Measurements from ENCODE around the gene ADAMTS3. TPM values are rescaled to one million over a fixed set of nuclear protein-coding genes. Genes with fewer than 3 reads are reported as not detected.

The ADAMTS3 gene
- total RNA-seq, 1 experiment from 2014 or later, result 2.2 TPM

DNA sequence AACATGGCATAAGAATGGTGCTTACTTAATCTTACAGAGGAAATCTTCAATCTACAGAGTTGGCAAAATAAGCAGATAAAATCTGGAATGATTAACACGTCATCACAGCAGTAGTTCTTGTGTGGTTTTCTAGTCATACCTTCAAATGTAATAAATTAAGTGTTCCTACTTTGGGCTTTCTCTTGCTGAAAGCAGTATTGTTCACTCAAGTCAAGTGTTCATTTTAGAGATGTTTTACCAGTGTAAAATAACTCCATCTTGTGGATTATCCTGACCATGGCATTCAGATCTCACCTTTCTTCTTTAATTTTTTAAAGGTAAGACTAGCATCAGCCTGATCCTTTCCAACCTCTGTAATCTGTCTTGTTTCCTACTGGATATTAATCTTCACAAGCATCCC lies 72.9 kb downstream of the ADAMTS3 start:
- DNase-seq (ENCODE audit: low read depth), result no peak
- in situ Hi-C loops (cut with HindIII; ENCODE audit: low pct_unique_long_range_greater_than_20kb, low sequenced_read_pairs), result no loop called here

DNA sequence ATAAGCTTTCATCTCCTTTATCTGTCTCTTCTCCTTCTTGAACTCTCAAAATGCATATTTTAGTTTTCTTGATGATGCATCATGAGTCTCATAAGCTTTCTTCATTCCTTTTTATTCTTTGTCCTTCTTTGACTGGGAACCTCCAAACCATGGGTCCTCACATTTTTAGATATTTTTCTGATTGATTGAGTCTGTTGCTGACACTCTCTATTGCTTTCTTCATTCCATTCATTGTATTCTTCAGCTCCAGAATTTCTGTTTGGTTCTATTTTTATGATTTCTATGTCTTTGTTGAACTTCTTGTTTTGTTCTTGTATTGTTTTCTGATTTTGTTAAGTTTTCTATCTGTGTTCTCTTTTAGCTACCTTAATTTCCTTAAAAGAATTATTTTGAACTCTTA lies 74.9 kb downstream of the ADAMTS3 start:
- in situ Hi-C loops (cut with HindIII; ENCODE audit: low pct_unique_long_range_greater_than_20kb, low sequenced_read_pairs), result no loop called here

DNA sequence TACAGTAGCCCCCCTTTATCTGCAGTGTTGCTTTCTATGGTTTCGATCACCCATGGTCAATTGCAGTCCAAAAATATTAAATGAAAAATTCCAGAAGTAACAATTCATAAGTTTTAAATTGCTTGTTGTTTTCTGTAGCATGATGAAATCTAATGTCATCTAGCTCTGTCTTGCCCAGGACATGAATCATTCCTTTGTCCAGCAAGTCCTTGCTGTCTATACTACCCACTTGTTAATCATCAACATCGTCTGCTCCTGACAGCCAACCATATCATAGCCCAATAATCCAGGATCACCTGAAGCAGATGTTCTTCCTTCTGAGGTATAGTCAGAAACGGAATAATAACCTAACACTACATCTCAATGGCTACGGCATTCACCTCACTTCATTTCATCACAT lies 79.8 kb downstream of the ADAMTS3 start:
- in situ Hi-C loops (cut with HindIII; ENCODE audit: low pct_unique_long_range_greater_than_20kb, low sequenced_read_pairs), result no loop called here
- peak; percentile 30 for DNase-seq (ENCODE audit: low read depth)

More for the DNA sequence above, 74.9 kb downstream of the ADAMTS3 start:
- no peak for DNase-seq (ENCODE audit: low read depth)

DNA sequence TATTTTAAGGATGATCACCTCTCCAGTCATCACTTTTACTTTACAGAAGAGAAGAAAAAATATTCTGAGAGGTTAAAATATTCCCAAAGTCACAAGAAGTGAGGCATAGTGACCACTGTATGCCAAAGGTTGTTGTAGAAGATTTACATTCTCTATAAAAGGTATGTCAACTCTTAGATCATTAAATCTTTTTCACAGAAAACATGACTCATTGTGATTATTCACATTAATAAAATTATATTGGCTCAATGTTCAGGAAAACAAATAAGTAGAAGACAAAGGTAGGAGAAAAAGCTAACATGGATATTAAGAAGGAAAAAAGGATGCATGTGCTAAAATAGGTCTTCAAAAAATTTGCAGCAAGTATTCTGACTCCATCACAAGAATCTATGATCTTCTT lies 82.0 kb downstream of the ADAMTS3 start:
- in situ Hi-C loops (cut with HindIII; ENCODE audit: low pct_unique_long_range_greater_than_20kb, low sequenced_read_pairs), result no loop called here
- no peak for DNase-seq (ENCODE audit: low read depth)

DNA sequence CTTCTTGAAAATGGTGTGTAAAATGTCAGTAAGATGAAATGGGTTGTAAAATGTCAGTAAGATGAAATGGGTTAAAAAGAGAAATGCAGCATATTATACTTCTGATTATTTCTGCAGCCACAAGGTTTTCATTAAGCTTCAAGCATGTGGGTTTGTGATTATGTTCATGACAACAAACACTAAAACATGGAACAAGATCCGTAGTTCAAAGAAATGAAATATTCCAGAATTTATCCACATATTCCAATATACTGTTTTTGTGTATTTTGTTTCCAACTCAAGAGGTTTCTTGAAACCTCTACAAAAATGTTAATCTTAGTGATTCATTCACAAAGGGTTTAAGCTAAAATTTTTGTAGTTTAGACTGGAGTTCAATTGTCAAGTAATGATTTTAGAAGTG lies 84.0 kb downstream of the ADAMTS3 start:
- in situ Hi-C loops (cut with HindIII; ENCODE audit: low pct_unique_long_range_greater_than_20kb, low sequenced_read_pairs), result no loop called here

DNA sequence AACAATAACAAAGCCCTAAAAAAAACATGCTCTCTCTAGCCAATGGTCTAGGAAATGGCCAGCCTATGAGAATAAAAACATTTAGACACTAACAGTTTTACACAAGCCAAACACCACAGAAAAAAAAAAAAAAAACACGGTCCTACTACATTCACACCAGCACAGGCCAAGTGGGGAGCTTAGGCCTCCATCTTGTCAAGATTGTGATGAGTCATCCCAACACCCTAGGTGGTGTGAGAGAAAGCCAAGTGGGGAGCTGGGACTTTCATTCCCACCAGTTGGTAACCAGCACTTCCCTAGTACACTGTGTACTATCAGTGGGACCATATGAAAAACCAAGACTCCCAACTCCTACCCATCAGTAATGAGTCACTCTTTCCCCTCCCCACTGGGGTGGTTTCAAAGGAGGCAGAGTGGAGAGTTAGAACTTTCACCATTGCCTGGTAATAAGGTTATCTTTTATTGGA lies 95.6 kb downstream of the ADAMTS3 start:
- DNase-seq (ENCODE audit: low read depth), result no peak
- in situ Hi-C loops (cut with HindIII; ENCODE audit: low pct_unique_long_range_greater_than_20kb, low sequenced_read_pairs), result no loop called here

More for the DNA sequence above, 84.0 kb downstream of the ADAMTS3 start:
- no peak for DNase-seq (ENCODE audit: low read depth)

DNA sequence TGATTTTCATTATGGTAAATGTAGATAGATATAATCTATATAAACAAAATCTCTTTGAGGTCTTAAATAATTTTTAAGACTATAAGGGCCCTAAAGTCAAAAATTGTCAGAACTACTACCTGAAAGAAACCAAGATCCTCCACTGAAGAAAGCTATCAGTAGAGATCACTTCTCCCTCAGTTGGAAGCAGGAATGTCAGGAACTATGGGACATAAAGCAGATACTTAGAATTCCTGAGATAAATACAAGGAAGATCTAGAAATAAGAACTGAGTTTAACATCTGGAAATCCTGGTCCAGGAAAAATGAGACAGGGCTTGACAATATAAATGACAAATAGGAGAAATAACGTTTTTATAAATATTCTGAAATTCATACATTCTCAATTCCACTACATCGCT lies 97.2 kb downstream of the ADAMTS3 start:
- no peak for DNase-seq (ENCODE audit: low read depth)
- in situ Hi-C loops (cut with HindIII; ENCODE audit: low pct_unique_long_range_greater_than_20kb, low sequenced_read_pairs), result no loop called here

DNA sequence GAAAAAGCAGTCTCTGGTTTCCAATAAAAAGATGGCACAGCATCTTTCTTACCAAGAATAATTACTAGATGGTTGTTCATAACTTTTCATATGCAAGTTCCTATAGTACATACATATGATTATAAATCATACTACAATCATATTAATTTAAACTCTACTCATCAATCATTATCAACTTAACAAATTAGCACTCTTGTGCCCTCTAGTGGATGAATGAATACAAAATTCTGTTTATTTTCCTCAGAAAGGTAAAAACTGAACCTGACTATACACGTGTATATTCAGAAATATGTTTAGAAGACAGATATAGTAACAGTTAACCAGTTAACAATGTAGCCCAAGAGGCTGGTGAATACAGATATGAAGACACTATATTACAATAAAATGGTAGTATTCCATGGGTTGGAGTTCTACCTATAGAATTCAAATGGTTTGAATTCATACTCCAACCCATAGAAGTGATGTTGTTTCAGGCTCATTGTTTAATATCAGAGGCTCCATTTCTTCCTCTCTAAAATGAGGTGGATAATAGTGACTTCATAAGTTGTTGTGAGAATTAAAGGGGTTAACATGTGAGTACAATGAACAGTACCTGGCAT lies 100.0 kb downstream of the ADAMTS3 start:
- DNase-seq (ENCODE audit: low read depth), result no peak
- in situ Hi-C loops (cut with HindIII; ENCODE audit: low pct_unique_long_range_greater_than_20kb, low sequenced_read_pairs), result no loop called here

DNA sequence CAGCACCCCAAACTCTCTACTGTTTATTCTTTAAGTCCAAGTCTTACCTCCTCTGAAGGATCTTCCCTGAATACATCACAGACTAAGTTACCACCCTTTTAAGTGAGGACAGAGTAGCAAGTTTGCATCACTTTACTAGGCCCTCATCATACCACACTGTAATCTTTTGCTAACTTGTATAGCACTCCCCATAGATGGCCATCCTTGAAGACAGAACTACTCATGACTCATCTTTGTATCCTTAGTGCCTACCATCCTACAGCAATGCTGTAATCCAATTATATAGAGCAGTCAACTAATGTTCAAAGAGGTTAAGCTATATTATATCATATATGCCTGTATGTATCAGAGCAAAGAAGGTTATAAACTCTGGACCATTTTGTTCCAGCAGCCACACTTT lies 101.4 kb downstream of the ADAMTS3 start:
- in situ Hi-C loops (cut with HindIII; ENCODE audit: low pct_unique_long_range_greater_than_20kb, low sequenced_read_pairs), result no loop called here
- no peak for DNase-seq (ENCODE audit: low read depth)

DNA sequence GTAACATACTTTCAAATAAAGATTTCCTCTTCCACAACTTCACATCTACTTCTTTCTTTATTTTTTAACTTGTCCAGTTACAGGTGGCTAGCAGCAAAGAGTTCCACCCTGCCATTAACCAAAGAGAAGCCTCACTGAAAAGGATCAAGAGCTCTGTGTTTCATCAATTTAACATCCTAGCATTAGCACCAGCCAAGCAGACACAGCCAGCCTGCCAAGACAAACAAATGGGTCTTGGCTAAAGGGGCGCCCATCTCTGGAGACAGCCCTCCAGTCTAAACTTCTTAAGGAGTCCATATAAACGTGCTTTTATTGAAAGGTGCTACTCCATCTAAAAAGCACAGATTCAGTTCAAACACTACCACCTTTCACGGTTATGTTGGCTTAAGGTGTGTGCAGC lies 105.3 kb downstream of the ADAMTS3 start:
- in situ Hi-C loops (cut with HindIII; ENCODE audit: low pct_unique_long_range_greater_than_20kb, low sequenced_read_pairs), result no loop called here

DNA sequence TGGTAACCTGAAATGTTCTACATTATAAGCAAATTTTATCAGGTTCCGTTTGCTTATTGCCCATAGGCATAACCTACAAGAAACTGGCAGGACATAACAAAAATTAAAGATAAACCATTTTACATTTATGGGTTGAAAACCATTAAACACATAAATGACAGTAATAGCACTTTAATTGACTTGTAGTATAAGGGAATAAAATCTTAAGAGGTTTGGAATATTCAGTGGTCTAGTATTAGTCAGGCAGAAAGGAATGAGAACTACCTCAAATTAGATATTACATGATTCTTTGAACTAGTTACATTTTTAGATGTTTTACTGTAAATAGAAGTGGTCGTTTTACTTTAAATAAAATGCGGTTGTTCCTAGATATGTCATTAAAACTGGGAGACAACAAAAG lies 111.9 kb downstream of the ADAMTS3 start:
- in situ Hi-C loops (cut with HindIII; ENCODE audit: low pct_unique_long_range_greater_than_20kb, low sequenced_read_pairs), result no loop called here
- no peak for DNase-seq (ENCODE audit: low read depth)

More for the DNA sequence above, 105.3 kb downstream of the ADAMTS3 start:
- DNase-seq (ENCODE audit: low read depth), result no peak

DNA sequence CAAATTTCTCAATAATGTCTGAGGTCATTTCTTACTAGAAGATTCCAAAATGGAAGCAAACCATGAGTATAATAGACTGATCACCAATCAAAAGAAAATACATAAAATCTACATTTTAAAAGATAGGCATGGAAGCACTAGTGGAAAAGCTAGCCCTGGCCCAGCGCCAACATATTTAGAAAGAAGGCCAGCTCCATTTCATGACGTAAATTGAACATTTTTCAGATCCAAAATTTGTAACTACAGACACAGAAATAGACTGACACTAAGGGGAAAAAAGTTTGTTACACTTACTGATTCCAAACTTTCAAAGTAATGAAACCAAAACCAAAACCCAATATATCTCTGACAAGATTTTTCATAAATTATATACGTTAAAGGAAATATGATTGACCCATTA lies 117.7 kb downstream of the ADAMTS3 start:
- in situ Hi-C loops (cut with HindIII; ENCODE audit: low pct_unique_long_range_greater_than_20kb, low sequenced_read_pairs), result no loop called here

DNA sequence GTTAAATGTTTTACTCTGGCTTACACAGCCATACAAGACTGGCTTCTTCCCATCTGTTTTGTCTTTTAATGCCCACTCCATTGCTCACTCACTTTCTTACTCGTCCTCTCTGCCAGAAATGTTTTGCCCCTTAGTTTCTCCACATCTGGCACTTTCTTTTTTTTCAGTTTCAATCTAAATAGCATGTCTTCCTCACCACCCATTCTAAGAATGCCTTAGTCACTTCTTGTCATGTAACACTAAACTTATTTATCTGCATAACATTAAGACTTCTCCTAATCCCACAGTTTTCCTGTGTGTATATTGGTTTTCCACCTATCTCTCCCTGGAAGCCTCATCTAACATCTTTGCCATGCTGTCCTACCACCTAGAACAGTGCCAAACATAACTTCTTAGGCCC lies 119.3 kb downstream of the ADAMTS3 start:
- no peak for DNase-seq (ENCODE audit: low read depth)

More for the DNA sequence above, 117.7 kb downstream of the ADAMTS3 start:
- no peak for DNase-seq (ENCODE audit: low read depth)

DNA sequence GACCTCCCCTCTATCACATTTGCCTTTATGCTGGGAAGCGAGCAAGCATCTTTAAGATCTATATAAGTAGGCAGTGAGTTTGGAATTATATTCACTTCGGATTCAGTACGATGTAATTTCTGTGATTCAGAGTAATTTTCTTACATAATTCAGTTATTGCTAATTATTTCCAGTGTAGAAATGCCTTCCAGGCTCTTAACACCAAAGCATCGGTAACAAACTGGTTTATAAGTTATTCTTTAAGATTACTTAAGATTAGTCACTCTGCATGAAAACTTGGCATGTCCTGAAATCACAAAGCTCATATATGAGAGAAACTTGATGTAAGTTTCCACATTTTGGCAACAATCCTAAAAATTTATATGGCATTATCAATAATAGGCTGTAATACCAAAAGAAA lies 120.8 kb downstream of the ADAMTS3 start:
- in situ Hi-C loops (cut with HindIII; ENCODE audit: low pct_unique_long_range_greater_than_20kb, low sequenced_read_pairs), result no loop called here
- no peak for DNase-seq (ENCODE audit: low read depth)

More for the DNA sequence above, 119.3 kb downstream of the ADAMTS3 start:
- in situ Hi-C loops (cut with HindIII; ENCODE audit: low pct_unique_long_range_greater_than_20kb, low sequenced_read_pairs), result no loop called here

DNA sequence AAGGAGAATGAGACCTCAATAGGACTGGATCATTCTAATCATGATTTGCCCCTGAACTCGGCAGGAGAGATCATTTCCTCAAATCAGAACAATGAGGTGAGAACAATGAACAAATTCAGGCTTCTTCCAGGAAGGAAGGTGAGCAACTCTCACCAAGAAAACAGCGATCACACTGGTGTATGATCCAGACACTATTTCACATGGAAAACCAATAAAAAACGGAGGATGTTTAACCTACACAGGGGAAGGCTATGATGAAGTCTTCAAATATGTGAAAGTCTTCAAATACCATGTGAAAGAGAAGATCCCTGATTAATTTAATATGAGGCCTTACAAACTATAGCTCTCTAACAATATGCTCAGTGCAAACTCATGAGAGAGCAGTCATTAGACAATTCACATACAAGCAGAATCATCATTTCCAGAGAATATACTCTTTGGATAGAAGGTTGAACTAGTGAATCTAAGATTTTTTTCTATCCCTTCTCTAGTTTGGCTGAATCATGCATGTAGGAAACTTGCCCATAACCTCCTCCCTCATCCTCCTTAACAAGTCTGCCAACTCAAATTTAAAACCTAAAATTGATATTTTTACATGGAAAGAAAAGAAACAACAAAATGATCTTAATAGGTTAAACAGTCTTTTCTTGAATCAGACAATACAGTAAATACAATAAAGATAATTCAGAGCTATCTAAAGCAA lies 122.5 kb downstream of the ADAMTS3 start:
- DNase-seq (ENCODE audit: low read depth), result no peak
- in situ Hi-C loops (cut with HindIII; ENCODE audit: low pct_unique_long_range_greater_than_20kb, low sequenced_read_pairs), result no loop called here

DNA sequence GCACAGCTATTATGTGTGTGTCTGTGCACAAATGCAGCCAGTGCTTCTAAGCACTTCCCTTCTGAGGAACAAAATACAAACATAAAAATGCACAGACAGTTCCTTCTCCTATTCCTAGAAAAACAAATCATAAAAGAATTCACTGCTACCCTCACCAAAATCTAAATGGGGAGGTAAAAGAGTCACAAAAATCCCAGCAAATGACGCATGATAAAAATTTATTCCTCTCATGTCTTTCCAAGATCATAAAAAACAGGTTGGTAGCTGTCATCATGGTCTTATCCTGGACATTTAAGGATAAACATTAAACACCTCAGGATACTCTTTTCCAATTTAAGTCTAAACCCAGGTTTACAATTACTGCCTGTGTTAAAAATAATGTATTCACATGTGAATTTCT lies 124.9 kb downstream of the ADAMTS3 start:
- DNase-seq (ENCODE audit: low read depth), result no peak
- in situ Hi-C loops (cut with HindIII; ENCODE audit: low pct_unique_long_range_greater_than_20kb, low sequenced_read_pairs), result no loop called here

DNA sequence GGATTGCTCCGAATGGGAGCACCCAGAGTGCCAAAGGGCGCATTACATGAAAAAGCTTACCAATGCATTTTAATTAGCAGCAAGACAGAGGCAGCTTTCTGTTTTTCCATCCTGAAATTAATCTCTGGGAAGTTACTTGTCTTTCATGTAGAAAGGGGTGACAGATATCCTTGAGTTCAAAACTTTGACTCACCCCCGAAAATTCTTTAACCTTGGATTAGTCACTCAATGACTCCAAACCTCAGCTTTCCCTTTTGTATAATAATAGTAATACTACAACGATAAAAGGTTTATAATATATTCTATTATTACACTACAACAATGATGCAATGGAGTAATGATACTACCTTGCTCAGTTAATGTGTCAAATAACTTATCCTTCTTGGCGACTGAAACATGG lies 126.3 kb downstream of the ADAMTS3 start:
- in situ Hi-C loops (cut with HindIII; ENCODE audit: low pct_unique_long_range_greater_than_20kb, low sequenced_read_pairs), result no loop called here
- no peak for DNase-seq (ENCODE audit: low read depth)

DNA sequence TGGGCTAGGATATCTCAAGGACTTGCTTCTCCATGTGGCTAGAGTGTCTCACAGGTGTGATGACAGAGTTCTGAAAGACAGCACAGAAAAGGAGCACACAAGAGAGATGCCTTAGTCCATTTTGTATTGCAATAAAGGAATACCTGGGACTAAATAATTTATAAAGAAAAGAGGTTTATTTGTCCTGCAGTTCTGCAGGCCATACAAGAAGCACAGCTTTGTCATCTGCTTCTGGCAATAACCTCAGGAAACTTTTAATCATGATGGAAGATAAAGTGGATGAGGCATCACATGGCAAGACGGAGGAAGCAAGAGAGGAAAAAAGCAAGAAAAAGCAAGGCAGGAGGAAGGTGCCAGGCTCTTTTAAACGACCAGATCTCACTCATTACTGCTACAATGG lies 126.9 kb downstream of the ADAMTS3 start:
- in situ Hi-C loops (cut with HindIII; ENCODE audit: low pct_unique_long_range_greater_than_20kb, low sequenced_read_pairs), result no loop called here
- DNase-seq (ENCODE audit: low read depth), result no peak

DNA sequence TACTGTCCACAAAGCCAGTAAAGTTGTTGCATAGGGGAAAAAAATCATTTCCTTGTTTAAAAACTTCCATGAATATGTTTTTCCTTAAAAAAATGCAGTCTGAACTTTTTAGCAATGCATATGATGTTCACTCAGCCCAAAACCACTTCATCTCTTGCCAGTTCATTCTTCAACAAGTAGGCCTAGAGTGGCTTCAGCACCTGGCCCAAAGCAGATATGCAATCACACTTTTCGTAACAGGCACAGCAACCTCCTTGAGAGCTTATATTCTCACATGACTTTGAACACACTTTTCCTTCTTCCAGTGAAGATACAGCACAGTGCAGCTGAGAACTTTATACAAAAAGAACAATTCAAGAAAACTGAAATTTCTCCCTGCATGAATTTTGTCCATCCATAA lies 128.6 kb downstream of the ADAMTS3 start:
- no peak for DNase-seq (ENCODE audit: low read depth)
- in situ Hi-C loops (cut with HindIII; ENCODE audit: low pct_unique_long_range_greater_than_20kb, low sequenced_read_pairs), result no loop called here

DNA sequence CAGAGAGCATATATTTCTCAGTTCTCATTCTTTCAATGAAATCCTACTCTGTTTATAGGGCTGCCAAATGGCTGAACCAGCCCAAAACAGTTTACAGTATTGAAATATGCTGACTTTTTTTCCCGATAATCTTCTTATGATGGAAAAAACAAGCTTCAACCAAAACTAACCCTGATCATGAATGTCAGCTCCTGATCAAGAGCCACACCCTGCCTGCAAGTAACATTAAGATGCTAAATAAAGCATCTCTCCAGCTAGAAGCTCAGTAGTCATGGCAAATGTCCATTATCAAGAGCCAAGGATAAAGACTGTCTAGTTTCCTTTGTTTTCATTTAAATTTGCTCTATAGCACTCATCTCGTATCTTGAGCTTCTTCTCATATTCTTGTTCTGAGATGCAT lies 136.0 kb downstream of the ADAMTS3 start:
- in situ Hi-C loops (cut with HindIII; ENCODE audit: low pct_unique_long_range_greater_than_20kb, low sequenced_read_pairs), result no loop called here
- no peak for DNase-seq (ENCODE audit: low read depth)

All from Caki2 (cell line).